MV-4-11 (cell line): ENCODE data around the gene LPAR2.

ENCODE experiments used
- DNase-seq: peaks from one replicate; lab custom pipeline; 2025; lab: John Stamatoyannopoulos, UW

LPAR2 gene

DNA sequence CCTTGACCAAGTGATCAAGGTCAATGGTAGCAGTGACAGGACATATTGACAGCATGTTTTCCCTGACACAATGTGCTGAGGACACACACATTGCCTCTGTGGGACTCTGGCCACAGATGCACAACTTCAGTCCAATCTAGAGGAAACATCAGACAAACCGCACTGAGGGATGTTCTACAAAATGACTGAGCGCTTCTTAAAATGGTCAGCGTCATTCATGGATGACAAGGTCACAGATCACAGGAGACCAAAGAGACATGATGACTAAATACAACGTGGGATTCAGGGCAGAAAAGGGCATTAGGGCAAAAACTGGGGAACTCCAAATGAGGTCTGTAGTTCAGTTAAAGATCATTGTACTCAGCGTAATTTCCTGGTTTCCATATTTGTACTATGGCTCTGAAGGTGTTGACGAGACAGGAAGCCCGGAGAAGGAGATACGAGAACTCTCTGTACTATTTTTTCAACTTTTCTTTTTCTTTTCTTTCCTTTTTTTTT is 30.2 kb downstream of the LPAR2 start:
- peak; percentile 66 for DNase-seq

DNA sequence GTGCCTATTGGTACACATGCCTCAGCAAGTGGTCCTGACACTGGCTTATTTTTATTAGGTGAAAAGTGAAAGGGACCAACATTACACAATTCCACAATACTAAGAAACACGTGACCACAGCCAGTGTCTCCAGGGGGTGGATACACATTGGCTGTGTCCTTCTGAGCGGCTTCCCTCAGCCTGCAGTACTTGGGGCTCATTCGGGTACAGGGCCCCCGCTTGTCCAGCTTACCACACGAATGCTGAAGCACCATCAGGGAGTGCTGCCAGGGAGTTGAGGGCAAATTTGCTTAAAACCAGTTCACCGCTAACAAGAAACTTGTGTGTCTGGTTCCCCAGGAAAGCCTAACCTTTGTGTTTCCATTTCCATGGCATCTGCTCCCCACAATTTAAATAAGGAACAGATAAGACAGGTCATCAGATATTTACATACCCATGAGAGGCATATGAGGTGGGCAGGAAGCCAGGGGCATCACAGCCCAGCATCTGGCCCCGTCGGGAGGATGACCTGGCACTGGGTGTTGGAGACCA is 32.8 kb downstream of the LPAR2 start:
- DNase-seq: peak; percentile 92

DNA sequence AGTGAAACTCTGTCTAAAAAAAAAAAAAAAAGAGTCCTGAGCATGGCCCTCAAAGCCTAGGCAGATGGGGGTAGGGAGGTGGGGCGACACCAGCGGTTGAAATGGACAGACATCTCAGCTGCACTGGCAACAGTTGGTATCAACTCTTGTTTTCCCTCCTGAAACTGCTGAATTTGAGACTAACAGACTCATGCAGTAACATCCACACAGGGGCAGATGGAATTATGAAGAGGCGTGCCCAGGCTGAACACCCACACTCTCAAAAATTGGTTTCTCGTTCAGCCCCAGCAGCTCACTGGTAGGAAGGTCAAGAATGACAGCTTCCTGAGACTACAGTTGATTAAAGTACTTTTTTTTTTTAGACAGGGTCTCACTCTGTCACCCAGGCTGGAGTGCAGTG is 33.6 kb downstream of the LPAR2 start:
- peak; percentile 51 for DNase-seq

DNA sequence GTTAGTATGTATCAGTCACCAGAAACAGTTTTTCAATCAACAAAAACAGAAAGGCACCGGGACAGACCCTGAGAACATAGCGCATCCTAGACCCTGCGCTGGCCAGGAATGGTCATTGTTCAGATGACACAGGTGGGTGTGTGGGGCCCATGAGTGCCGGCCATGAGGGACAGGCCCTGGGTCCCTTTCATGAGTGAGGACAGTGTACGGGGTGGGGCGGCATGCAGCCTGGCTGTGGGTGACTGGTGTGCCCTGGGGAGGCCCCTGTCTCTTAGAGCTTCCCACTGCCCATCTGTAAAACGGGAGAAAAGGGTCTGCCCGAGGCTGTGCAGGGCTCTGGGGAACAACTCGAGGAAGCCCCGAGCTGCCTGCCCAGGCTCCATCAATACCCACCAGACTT is 35.3 kb downstream of the LPAR2 start:
- DNase-seq: no peak

DNA sequence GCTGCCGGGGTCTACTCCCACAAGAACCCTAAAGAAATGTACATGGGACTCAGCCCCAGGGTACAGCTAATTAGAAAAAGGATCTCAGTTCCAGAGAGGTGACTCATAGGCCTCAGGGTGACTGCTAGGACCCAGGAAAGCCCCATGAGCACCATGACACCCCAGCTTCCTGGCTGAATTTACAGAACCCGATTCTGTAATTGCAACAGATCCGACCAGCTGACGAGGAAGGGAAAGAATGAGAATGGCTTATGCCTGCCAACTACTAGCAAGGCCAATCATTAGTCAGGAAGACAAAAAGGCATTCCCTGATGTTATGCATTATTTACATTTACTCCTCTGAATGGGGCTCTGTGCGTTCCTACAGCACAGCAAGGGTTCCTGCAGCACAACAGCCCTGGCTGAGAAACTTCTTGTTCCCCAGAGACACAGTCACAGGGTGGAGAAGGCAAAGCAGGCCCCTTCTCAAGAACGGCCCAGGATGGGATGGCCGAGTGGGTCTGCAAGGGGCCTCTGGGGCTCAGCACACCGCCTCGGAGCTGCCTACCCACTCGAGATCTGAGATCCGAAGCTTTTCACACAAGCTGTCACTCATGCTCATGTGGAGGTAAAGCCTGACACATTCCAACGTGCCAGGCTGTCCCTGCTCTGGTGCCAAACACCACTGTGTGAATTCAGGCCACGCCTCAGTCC is 36.7 kb downstream of the LPAR2 start:
- DNase-seq: peak; percentile 97

DNA sequence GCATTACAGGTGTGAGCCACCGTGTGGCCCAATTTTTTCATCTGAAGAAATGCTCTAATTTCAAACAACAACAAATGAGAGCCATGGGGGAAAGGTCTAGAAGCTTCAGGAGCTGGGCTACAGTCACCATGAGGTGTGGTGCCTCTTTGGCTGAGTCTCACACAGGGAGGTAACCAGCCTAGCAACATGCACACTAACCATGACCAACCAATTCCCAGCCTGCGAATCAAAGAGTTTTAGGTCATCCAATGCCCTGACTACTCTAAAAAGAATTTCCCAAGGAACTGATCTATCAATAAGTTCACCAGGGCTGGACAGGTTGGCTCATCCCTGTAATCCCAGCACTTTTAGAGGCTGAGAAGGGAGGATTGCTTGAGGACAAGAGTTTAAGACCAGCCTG is 39.5 kb downstream of the LPAR2 start:
- DNase-seq: no peak

DNA sequence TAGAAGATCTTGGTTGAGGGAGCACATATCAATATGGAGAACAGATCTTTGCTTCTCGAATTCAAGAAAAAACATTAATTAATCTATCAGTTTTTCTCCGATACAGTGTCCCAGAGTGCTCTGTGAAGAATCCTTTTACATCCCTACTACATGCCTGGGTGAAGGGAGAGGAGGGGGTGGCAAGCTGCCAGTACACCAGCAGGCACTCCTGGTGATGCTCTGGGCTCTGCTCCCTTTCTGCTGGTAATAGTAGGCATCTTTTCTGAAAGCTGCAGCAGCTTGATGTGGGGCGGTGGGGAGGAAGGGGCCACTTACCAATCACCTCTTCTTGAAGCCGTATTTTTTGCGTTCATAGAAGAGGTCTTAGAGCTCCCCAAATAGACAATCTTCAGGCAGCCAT is 40.2 kb downstream of the LPAR2 start:
- no peak for DNase-seq

DNA sequence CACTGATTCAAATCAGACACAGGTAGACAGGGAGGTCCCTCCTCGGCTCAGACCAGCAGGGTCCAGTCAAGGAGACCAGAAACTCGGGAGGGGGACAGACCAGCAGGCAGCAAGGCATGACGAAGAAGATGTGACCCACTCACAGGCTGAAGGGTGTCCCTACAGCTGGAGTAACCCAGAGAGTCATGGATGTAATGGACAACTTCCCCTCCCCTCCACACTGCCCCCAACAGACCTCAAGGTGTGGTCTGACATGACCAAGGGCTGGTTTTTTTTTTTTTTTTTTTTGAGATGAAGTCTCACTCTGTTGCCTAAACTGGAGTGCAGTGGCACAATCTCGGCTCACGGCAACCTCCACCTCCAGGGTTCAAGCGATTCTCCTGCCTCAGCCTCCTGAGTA is 43.7 kb downstream of the LPAR2 start:
- no peak for DNase-seq

DNA sequence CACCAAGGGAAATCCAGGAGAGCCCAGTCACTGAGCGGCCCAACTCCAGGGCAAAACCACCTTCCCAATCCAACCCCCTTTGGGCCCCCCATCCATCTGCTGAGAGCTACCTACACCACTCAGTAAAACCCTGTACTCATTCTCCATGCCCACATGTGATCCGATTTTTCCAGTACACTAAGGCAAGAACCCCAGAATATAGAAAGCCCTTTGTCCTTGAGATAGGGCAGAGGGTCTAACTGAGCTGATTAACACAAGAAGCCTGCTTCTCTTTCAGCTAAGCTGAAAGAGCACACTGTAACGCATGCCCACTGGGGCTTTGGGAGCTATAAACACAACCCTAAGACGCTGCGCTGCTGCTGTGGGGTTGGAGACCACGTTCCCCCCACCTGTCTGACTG is 45.5 kb downstream of the LPAR2 start:
- no peak for DNase-seq

DNA sequence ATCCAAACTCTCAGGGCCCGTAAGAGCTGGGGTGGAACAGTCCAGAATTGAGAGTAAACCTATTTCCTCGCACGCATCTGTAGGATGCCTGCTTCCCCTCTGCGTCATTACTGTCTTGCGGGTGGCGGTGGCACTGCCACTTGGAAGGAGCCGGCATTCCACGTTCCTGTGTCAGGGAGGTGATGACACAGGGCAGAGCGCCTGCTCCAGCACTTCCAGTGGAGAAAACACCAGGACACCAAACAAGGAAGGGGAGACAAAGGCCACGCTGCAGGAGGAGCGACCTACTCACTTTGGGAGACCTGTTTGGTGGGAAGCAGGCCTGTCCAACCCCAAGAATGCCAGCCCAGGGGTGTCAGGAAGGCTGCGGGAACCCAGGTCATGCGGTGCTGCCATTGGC is 46.6 kb downstream of the LPAR2 start:
- no peak for DNase-seq

DNA sequence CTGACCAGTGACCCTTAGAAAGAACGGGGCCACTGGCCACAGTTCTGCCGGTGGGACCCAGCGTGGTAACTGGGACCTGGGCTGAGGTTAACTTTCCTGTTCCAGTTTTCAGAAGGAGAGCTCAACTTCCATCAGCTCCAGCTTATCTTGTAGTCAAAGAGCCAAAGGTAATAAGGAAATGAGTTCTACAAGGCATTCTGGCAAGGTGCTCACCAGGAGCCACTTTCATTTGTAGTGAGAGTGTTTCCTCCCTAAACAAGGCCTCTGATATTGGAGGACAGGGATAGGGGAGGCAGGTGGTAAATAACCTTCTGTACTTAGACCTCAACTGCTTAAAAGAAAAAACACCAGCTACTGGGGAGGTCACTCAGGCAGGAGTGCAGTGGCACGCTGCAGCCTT is 47.6 kb downstream of the LPAR2 start:
- DNase-seq: no peak

DNA sequence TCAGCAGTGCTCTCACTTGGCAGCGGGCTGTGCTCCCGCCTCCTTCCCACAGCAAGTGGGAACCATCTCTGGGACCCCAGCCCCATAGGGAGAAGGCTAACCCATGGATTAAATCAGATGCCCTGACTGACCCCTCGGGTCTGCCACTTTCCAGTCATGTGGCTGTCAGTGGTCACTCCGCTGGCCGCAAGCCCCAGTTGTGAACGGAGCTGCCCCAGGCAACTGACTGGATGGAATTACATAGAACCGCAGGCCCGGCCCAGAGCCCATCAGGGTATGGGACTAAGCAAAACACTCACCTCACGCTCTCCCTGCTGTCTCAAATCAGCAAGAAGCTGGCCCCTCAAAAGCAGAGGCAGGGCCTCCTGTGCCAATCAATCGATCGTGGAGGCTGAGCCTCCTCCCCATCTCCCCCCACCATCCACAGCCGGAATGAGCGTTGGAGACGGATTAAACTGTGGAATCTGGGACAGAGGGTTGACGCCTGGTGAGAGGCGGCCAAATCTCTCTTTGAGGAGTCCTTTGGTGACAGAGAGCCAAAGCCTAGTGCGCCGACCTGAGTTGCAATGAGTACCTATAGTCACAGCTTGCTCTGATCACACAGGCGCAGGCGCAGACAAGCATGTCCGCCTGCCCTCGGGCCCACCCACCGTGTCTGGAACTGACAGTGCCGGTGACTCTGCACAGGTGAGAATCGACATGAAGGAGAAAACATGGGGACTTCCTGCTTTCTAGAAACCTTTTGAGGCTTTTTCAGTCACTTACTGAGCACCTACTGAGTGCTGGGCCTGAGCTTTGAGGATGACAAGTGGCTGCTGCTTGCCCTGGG is 48.3 kb downstream of the LPAR2 start:
- DNase-seq: no peak

DNA sequence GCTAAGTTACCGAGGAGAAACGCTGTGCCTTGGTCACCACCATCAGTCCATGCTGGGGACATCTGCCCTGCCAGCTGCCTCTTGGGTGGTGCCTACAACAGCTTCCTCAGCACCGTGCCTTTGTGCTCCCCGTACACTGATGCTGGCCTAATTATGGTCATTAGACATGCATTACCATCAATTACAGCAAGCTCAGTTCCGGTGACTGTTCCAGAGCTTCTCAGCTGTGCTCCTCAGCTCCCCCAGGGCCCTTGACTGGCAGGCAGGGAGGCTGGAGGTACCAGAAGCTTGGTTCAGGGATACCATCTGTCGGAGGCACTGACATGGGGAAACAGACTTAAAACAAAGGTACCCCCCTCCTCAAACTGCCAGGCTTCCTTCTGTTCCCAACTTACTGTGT is 49.8 kb downstream of the LPAR2 start:
- DNase-seq: no peak

DNA sequence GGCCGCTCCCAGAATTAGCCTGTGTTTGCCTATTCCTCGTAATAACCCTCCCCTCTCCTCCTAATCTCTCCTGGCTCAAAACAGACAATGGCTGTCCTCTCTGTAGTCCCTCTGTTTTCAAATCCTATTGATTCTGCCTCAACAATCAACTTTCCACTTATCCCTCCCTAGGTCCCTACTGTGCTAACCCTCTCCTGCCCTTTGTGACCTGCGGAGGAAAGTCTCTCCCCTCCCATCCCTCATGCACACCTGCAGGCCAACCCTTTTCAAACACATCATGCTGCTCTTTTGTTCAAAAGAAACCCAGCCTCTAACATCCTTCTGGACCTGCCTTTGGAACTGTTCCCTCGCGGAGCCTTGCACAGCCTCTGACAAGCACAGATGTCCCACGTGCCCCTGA is 52.6 kb downstream of the LPAR2 start:
- no peak for DNase-seq
